Endothelial cell of umbilical vein (primary cell): ENCODE data around the gene DPYD. TPM values are rescaled to one million over a fixed set of nuclear protein-coding genes. Genes with fewer than 3 reads are reported as not detected.

Experiments
- BruUV-seq: library from RNA; stranded (reverse); fragments of 400-500 nt; replicated peaks from 2 replicates; lab custom pipeline; 2021; lab: Mats Ljungman, UMichigan
- CTCF ChIA-PET: fragments of 300-600, 350-600 bp; sonication (Branson Sonifier 250); formaldehyde crosslinking; loops from one replicate; lab custom pipeline; 2021; ENCODE audit warnings: antibody characterized with exemption, inconsistent platforms; lab: Charles Lee
- POLR2A ChIA-PET: fragments of 300-600, 350-600 bp; sonication (Branson Sonifier 250); formaldehyde crosslinking; loops from one replicate; lab custom pipeline; 2021; ENCODE audit warnings: antibody characterized with exemption, inconsistent platforms; lab: Charles Lee
- DNase-seq: peaks from one replicate; pipeline ENCODE4 v3.0.0-alpha.2; 2011; ENCODE audit warnings: low read depth, low spot score
- FAIRE-seq: peaks from 2 replicates; lab custom pipeline; 2011; peaks lifted over from hg19 to GRCh38; lab: Jason Lieb, UNC
- H2AFZ ChIP-seq: 2 replicates; pipeline ENCODE4 v1.6.0; 2012; ENCODE audit warnings: low read depth, low read length, control low read depth, inconsistent platforms
- H3K27ac ChIP-seq: 2 replicates; pipeline ENCODE4 v1.5.1; 2011; ENCODE audit warnings: low read depth, mild to moderate bottlenecking, control low read depth, low read length, moderate library complexity; ENCODE audit not compliant: insufficient read depth
- H3K27me3 ChIP-seq, 2 experiments: 2 replicates each; pipeline versions ENCODE4 v1.6.0 to v1.6.1; 2011; ENCODE audit warnings: low read length in 2 of 2, mixed read lengths in 1 of 2; ENCODE audit not compliant: control insufficient read depth in 2 of 2, insufficient read depth in 2 of 2
- H3K36me3 ChIP-seq, 2 experiments: 2 replicates in 1 of 2; 3 replicates in 1 of 2; pipeline ENCODE4 v1.5.1; 2011; ENCODE audit warnings: low read length in 2 of 2, mild to moderate bottlenecking in 1 of 2, moderate library complexity in 1 of 2; ENCODE audit not compliant: control insufficient read depth in 2 of 2, insufficient read depth in 2 of 2; ENCODE audit errors: extremely low read depth in 1 of 2
- H3K4me1 ChIP-seq: 3 replicates; pipeline ENCODE4 v1.5.1; 2011; ENCODE audit warnings: mild to moderate bottlenecking, low read length; ENCODE audit not compliant: control insufficient read depth, insufficient read depth; ENCODE audit errors: extremely low read depth
- H3K4me2 ChIP-seq: 2 replicates; pipeline ENCODE4 v1.6.1; 2011; ENCODE audit warnings: low read length, control low read depth, mixed read lengths; ENCODE audit not compliant: insufficient read depth
- H3K4me3 ChIP-seq, 3 experiments: fragments of 200-600 bp in 1 of 3; sonication (generic), shearing (Covaris generic) in 1 of 3; replicated peaks in 1 of 3; 2 replicates each; pipeline ENCODE4 v1.5.1; 2011 to 2016; ENCODE audit warnings: control low read depth in 3 of 3, low read length in 3 of 3, mild to moderate bottlenecking in 2 of 3, inconsistent platforms in 1 of 3, low read depth in 1 of 3, moderate library complexity in 1 of 3; ENCODE audit not compliant: insufficient read depth in 1 of 3
- H3K79me2 ChIP-seq: 2 replicates; pipeline ENCODE4 v1.6.0; 2012; ENCODE audit warnings: low read length, inconsistent platforms; ENCODE audit not compliant: control insufficient read depth, insufficient read depth
- H3K9ac ChIP-seq: replicated peaks from 2 replicates; pipeline ENCODE3; 2011; ENCODE audit warnings: low read length, control low read depth; ENCODE audit not compliant: insufficient read depth; ENCODE audit errors: extremely low read depth
- H3K9me1 ChIP-seq: replicated peaks from 3 replicates; pipeline ENCODE4 v1.6.0; 2011; ENCODE audit warnings: mild to moderate bottlenecking, low read length; ENCODE audit not compliant: control insufficient read depth, insufficient read depth; ENCODE audit errors: extremely low read depth
- H3K9me3 ChIP-seq: replicated peaks from 2 replicates; pipeline ENCODE4 v1.5.1; 2012; ENCODE audit warnings: low read length, inconsistent platforms; ENCODE audit not compliant: control insufficient read depth, insufficient read depth
- H4K20me1 ChIP-seq: replicated peaks from 2 replicates; pipeline ENCODE3; 2011; ENCODE audit warnings: mild to moderate bottlenecking, low read length; ENCODE audit not compliant: control insufficient read depth, insufficient read depth; ENCODE audit errors: extremely low read depth
- CTCF ChIP-seq, 2 donors: IDR thresholded peaks; 1 replicate in 1 of 2; 2 replicates in 1 of 2; pipeline ENCODE4 v1.5.1; 2011; ENCODE audit warnings: low read length in 2 of 2, mild to moderate bottlenecking in 2 of 2, moderate library complexity in 2 of 2, control low read depth in 1 of 2, inconsistent platforms in 1 of 2, low read depth in 1 of 2; ENCODE audit not compliant: insufficient read depth in 1 of 2; ENCODE audit errors: extremely low read depth in 1 of 2
- EZH2 ChIP-seq: IDR thresholded peaks from 2 replicates; pipeline ENCODE4 v1.6.1; 2012; ENCODE audit warnings: borderline replicate concordance, low read depth, mild to moderate bottlenecking, moderate library complexity, low read length, inconsistent platforms; ENCODE audit not compliant: severe bottlenecking
- FOS ChIP-seq: IDR thresholded peaks from 2 replicates; pipeline ENCODE4 v1.6.1; 2011; ENCODE audit warnings: mild to moderate bottlenecking, low read length, moderate library complexity, borderline replicate concordance; ENCODE audit not compliant: insufficient read depth
- GATA2 ChIP-seq: IDR thresholded peaks from 2 replicates; pipeline ENCODE4 v1.7.0; 2011; ENCODE audit warnings: low read depth, mild to moderate bottlenecking, moderate library complexity, mixed read lengths, low read length; ENCODE audit not compliant: insufficient read length, insufficient read depth
- JUN ChIP-seq: IDR thresholded peaks from 2 replicates; pipeline ENCODE4 v1.6.1; 2011; ENCODE audit warnings: borderline replicate concordance, low read depth; ENCODE audit not compliant: insufficient read length, insufficient read depth
- MAX ChIP-seq: IDR thresholded peaks from 2 replicates; pipeline ENCODE4 v1.6.1; 2011; ENCODE audit not compliant: insufficient read depth, insufficient read length
- MYC ChIP-seq: IDR thresholded peaks from one replicate; pipeline ENCODE4 v1.6.1; 2011; ENCODE audit warnings: mild to moderate bottlenecking, low read depth, low read length
- POLR2A ChIP-seq: IDR thresholded peaks from 2 replicates; pipeline ENCODE4 v1.6.1; 2012; ENCODE audit warnings: low read depth, mild to moderate bottlenecking, control low read depth, low read length
- POLR2AphosphoS5 ChIP-seq: IDR thresholded peaks from 2 replicates; pipeline ENCODE4 v1.6.1; 2012; ENCODE audit warnings: low read depth, mild to moderate bottlenecking, control low read depth, low read length, moderate library complexity; ENCODE audit not compliant: insufficient read depth
- dilution Hi-C: fragments of 300-500 bp; cut with MboI; formaldehyde crosslinking; loops from one replicate; pipeline ENCODE4 v1.15.0; 2019; ENCODE audit warnings: low sequenced_read_pairs; ENCODE audit not compliant: extremely low pct_ligation_motif_present
- intact Hi-C: fragments of 100-400 bp; cut with micrococcal nuclease; formaldehyde crosslinking; loops from one replicate; pipeline ENCODE4 v1.10.0; 2022
- polyA plus RNA-seq, 4 experiments: library from polyadenylated mRNA; depleted of rRNA in 3 of 4; stranded (reverse) in 3 of 4; unstranded in 1 of 4; fragments of >200 nt; gene quantifications; 2 replicates each; pipeline versions ENCODE4 v1.2.1 to v1.2.3, GENCODE V29; 2011 to 2012; ENCODE audit warnings: missing spikeins in 1 of 4
- total RNA-seq: library from RNA; stranded (reverse); gene quantifications from 2 replicates; pipeline ENCODE4 v1.2.3, GENCODE V29; 2021

DPYD gene
- total and polyA plus RNA-seq, 2 donors (not counting 3 experiments of a cell fraction or from before 2014, with no cell fraction given) = 4.6 to 15.1 TPM

GRCh38 chr1:97812076-97812475, 108.8 kb downstream of the DPYD start:
- no peaks in the 10 kb centered on the region for H3K36me3 ChIP-seq
- no peak for TF ChIP-seq MAX
- TF ChIP-seq POLR2AphosphoS5 = no peak
- no peak for TF ChIP-seq POLR2A
- TF ChIP-seq EZH2 = no peak
- no peak for TF ChIP-seq MYC
- TF ChIP-seq FOS = no peak
- TF ChIP-seq JUN = no peak
- TF ChIP-seq CTCF (IDR thresholded peaks at IDR 0.05; ENCODE audit: extremely low read depth in 1 of 2, insufficient read depth in 1 of 2, low read depth in 1 of 2, low read length in 2 of 2) = no peak
- TF ChIP-seq GATA2 = no peak
- H3K9me1 ChIP-seq = no peaks in the 10 kb centered on the region
- no peak for DNase-seq
- H3K9me3 ChIP-seq = no peaks in the 10 kb centered on the region
- POLR2A ChIA-PET = no interaction called here
- CTCF ChIA-PET = interaction anchor here (1.0 kb wide), 1 partner anchor 10 kb away, joined by 3 read pairs; no protein-coding TSS in a partner anchor
- no peak for FAIRE-seq
- no peak overlapping the region for H3K4me3 ChIP-seq
- no peak overlapping the region for H3K9ac ChIP-seq
- H3K27ac ChIP-seq = no peak overlapping the region
- H3K27me3 ChIP-seq = no peaks in the 10 kb centered on the region
- dilution Hi-C loops = no loop called here
- no peak overlapping the region for H2AFZ ChIP-seq
- no peaks in the 10 kb centered on the region for H3K4me1 ChIP-seq
- intact Hi-C loops = no loop called here
- H4K20me1 ChIP-seq = no peaks in the 10 kb centered on the region
- no peak overlapping the region for H3K4me2 ChIP-seq
- no peaks in the 10 kb centered on the region for H3K79me2 ChIP-seq
- BruUV-seq = no TSS peak
